Measurements from ENCODE around the gene MEGF10.
"Not testable (repeated sequence)": the region's sequence is repeated elsewhere in the genome, so short reads cannot be mapped to it uniquely, and the experiment has no call there.

Gene MEGF10

DNA sequence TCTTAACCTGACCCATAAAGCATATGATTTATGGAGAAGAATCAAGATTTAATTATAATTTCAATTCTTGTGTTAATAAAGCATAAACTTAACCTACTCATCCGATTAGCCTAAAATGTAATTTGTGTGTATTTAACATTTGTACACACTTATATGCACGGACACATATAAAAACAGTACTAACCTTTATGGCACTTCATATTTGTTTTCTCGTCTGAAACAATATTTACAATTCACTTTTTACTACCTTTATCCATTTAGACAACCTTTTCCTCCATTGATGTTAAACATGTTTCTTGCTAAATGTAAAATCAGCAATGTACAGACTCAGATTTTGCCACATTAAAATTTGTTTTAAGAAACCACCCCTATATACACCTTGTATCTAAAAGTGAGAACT is 22.8 kb downstream of the MEGF10 start:
- no peaks in the 10 kb centered on the region for H3K36me3 ChIP-seq (ENCODE audit: insufficient read depth, low read length)
- WGBS: 96% methylated on average over 2 of the region's 3 CpGs
- H3K9me3 ChIP-seq (ENCODE audit: insufficient read depth, low read depth, low read length): no peaks in the 10 kb centered on the region
- H3K27ac ChIP-seq (ENCODE audit: low read depth, low read length): no peak overlapping the region
- H3K27me3 ChIP-seq (ENCODE audit: insufficient read depth, low read length): no peaks in the 10 kb centered on the region
- H3K9ac ChIP-seq (ENCODE audit: low read depth, low read length): no peak overlapping the region
- H3K4me3 ChIP-seq (ENCODE audit: low read length): no peak overlapping the region
- H3K4me1 ChIP-seq (ENCODE audit: insufficient read depth, low read length): peaks cover 15% of the 10 kb centered on the region; the same call in 1 of the 2 replicates

GRCh38 chr5:127313847-127314473 is 23.4 kb downstream of the MEGF10 start:
- Histone ChIP-seq H3K27ac (ENCODE audit: low read depth, low read length) (no peak overlapping the region), H3K4me3 (ENCODE audit: low read length) (no peak overlapping the region)
- 41% methylated on average over 7 of the region's 7 CpGs for WGBS

DNA sequence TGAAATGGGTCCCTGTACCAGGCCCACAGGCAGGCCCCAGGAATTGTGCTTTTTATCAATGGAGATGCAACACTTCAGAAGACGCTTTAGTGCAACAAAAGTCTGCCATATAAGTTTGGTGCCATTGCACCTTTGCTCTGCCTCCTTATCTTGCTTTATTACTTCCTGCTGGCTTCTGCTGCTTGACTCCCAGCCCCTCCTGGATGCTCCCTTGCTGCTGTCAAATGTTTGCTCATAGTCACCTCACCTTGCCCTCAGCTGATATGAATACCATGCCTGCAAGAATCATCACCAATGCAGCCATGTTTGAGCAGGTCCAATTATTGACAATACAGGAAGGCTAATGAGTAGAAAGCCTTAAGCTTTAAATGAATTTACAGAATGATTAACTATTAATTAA is 25.4 kb downstream of the MEGF10 start:
- 93% methylated on average over 1 of the region's 1 CpG for WGBS

More at GRCh38 chr5:127313847-127314473, 23.4 kb downstream of the MEGF10 start:
- H3K27me3 ChIP-seq (ENCODE audit: insufficient read depth, low read length): no peaks in the 10 kb centered on the region
- H3K9ac ChIP-seq (ENCODE audit: low read depth, low read length): no peak overlapping the region
- peaks cover 15% of the 10 kb centered on the region; the same call in 1 of the 2 replicates for H3K4me1 ChIP-seq (ENCODE audit: insufficient read depth, low read length)
- no peaks in the 10 kb centered on the region for H3K36me3 ChIP-seq (ENCODE audit: insufficient read depth, low read length)
- H3K9me3 ChIP-seq (ENCODE audit: insufficient read depth, low read depth, low read length): no peaks in the 10 kb centered on the region

GRCh38 chr5:127317385-127317784 is 26.8 kb downstream of the MEGF10 start:
- not testable (repeated sequence) for H3K9ac ChIP-seq (ENCODE audit: low read depth, low read length); H3K4me3 ChIP-seq (ENCODE audit: low read length); H3K27ac ChIP-seq (ENCODE audit: low read depth, low read length); H3K36me3 ChIP-seq (ENCODE audit: insufficient read depth, low read length); H3K27me3 ChIP-seq (ENCODE audit: insufficient read depth, low read length); H3K9me3 ChIP-seq (ENCODE audit: insufficient read depth, low read depth, low read length)
- peaks cover 27% of the 10 kb centered on the region for H3K4me1 ChIP-seq (ENCODE audit: insufficient read depth, low read length)
- 100% methylated on average over 3 of the region's 3 CpGs for WGBS

More for the DNA sequence above, 25.4 kb downstream of the MEGF10 start:
- Histone ChIP-seq H3K9me3 (ENCODE audit: insufficient read depth, low read depth, low read length) (no peaks in the 10 kb centered on the region), H3K9ac (ENCODE audit: low read depth, low read length) (no peak overlapping the region), H3K36me3 (ENCODE audit: insufficient read depth, low read length) (no peaks in the 10 kb centered on the region), H3K27me3 (ENCODE audit: insufficient read depth, low read length) (no peaks in the 10 kb centered on the region), H3K4me1 (ENCODE audit: insufficient read depth, low read length) (peaks cover 27% of the 10 kb centered on the region), H3K4me3 (ENCODE audit: low read length) (no peak overlapping the region), H3K27ac (ENCODE audit: low read depth, low read length) (no peak overlapping the region)

- no peaks in the 10 kb centered on the region for H3K27me3 ChIP-seq (ENCODE audit: insufficient read depth, low read length)
- H3K36me3 ChIP-seq (ENCODE audit: insufficient read depth, low read length): no peaks in the 10 kb centered on the region
- no peaks in the 10 kb centered on the region for H3K9me3 ChIP-seq (ENCODE audit: insufficient read depth, low read depth, low read length)
- H3K9ac ChIP-seq (ENCODE audit: low read depth, low read length): no peak overlapping the region
- no peak overlapping the region for H3K4me3 ChIP-seq (ENCODE audit: low read length)
- 54% methylated on average over 5 of the region's 5 CpGs for WGBS
- peaks cover 33% of the 10 kb centered on the region for H3K4me1 ChIP-seq (ENCODE audit: insufficient read depth, low read length)
- H3K27ac ChIP-seq (ENCODE audit: low read depth, low read length): peak overlapping the region; percentile 27; the same call in 1 of the 2 replicates
Observed at GRCh38 chr5:127320032-127320965, 29.7 kb downstream of the MEGF10 start.

DNA sequence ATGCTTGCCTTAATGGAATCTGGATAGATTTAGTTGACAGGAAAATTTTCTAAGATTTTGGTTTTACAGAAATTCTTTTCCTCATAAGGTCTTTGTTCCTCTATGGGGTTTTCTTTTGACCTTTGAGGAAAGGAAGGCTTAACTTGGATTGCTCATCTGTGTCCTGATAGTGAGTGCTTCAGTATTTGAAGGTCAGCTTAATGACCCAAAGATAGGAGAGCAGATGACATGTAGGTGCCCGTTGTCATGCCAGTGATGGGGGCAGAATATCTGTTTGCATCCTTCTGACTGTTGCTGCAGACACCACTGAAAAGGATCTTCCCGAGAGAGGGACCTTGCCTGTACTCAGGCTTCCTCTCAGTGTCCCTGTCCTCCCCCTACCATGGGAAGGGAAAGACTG is 30.9 kb downstream of the MEGF10 start:
- H3K9ac ChIP-seq (ENCODE audit: low read depth, low read length): no peak overlapping the region
- no peak overlapping the region for H3K27ac ChIP-seq (ENCODE audit: low read depth, low read length)

GRCh38 chr5:127322403-127322802 is 31.8 kb downstream of the MEGF10 start:
- H3K4me3 ChIP-seq (ENCODE audit: low read length): no peak overlapping the region
- WGBS: 63% methylated on average over 1 of the region's 1 CpG
- no peaks in the 10 kb centered on the region for H3K36me3 ChIP-seq (ENCODE audit: insufficient read depth, low read length)
- no peaks in the 10 kb centered on the region for H3K9me3 ChIP-seq (ENCODE audit: insufficient read depth, low read depth, low read length)
- no peaks in the 10 kb centered on the region for H3K27me3 ChIP-seq (ENCODE audit: insufficient read depth, low read length)
- no peak overlapping the region for H3K9ac ChIP-seq (ENCODE audit: low read depth, low read length)
- H3K27ac ChIP-seq (ENCODE audit: low read depth, low read length): 0 out of 2 replicates have a peak overlapping the region, but pooled peaks have one; percentile 24
- H3K4me1 ChIP-seq (ENCODE audit: insufficient read depth, low read length): peaks cover 47% of the 10 kb centered on the region

More for the DNA sequence above, 30.9 kb downstream of the MEGF10 start:
- H3K4me1 ChIP-seq (ENCODE audit: insufficient read depth, low read length): peaks cover 38% of the 10 kb centered on the region
- H3K27me3 ChIP-seq (ENCODE audit: insufficient read depth, low read length): no peaks in the 10 kb centered on the region
- no peaks in the 10 kb centered on the region for H3K9me3 ChIP-seq (ENCODE audit: insufficient read depth, low read depth, low read length)
- no peak overlapping the region for H3K4me3 ChIP-seq (ENCODE audit: low read length)
- WGBS: 93% methylated on average over 2 of the region's 2 CpGs
- no peaks in the 10 kb centered on the region for H3K36me3 ChIP-seq (ENCODE audit: insufficient read depth, low read length)

DNA sequence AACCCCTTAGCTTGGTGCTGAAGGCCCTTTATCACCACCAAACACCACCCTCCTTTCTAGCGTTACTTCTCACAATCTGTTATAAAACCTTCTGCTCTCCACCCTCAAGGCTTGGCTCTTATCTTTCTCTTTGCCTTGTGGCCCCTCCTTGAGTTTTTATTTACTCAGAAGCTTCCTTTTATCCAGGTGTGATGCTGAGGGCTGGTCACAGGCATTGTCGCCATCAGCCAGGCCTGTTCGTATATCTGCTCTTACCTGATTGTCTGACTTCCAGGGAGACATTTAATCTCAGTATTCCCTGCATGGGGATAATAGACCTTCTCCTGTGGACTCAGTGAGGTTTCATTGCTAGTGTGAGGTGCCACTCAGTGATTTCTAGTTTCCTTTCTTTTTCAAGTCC is 34.2 kb downstream of the MEGF10 start:
- 87% methylated on average over 3 of the region's 3 CpGs for WGBS
- Histone ChIP-seq H3K4me1 (ENCODE audit: insufficient read depth, low read length) (peaks cover 56% of the 10 kb centered on the region), H3K9me3 (ENCODE audit: insufficient read depth, low read depth, low read length) (no peaks in the 10 kb centered on the region), H3K4me3 (ENCODE audit: low read length) (no peak overlapping the region), H3K36me3 (ENCODE audit: insufficient read depth, low read length) (no peaks in the 10 kb centered on the region), H3K9ac (ENCODE audit: low read depth, low read length) (no peak overlapping the region), H3K27me3 (ENCODE audit: insufficient read depth, low read length) (no peaks in the 10 kb centered on the region), H3K27ac (ENCODE audit: low read depth, low read length) (no peak overlapping the region)

DNA sequence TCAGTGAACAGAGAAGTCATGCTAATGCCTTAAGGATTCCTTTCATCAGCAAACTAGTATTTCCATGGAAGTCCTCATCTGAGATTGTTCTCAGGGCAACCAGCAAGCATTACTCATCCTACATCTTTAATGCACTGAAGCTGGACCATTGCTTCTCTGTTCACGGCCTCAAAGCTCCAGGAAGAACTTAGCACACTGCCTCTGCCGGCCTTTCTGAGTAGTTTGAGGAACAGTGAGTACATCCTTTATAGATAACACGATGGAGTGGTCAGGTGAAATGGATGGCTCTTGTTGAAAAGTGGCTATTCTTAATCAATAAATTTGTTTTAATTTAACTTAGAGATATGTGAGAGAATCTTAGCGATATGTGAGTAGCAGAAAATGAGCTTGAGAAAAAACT is 35.8 kb downstream of the MEGF10 start:
- 81% methylated on average over 4 of the region's 4 CpGs for WGBS
- peaks cover 54% of the 10 kb centered on the region for H3K4me1 ChIP-seq (ENCODE audit: insufficient read depth, low read length)
- no peak overlapping the region for H3K9ac ChIP-seq (ENCODE audit: low read depth, low read length)
- H3K27ac ChIP-seq (ENCODE audit: low read depth, low read length): no peak overlapping the region
- H3K36me3 ChIP-seq (ENCODE audit: insufficient read depth, low read length): no peaks in the 10 kb centered on the region
- no peaks in the 10 kb centered on the region for H3K27me3 ChIP-seq (ENCODE audit: insufficient read depth, low read length)
- H3K9me3 ChIP-seq (ENCODE audit: insufficient read depth, low read depth, low read length): no peaks in the 10 kb centered on the region
- no peak overlapping the region for H3K4me3 ChIP-seq (ENCODE audit: low read length)

DNA sequence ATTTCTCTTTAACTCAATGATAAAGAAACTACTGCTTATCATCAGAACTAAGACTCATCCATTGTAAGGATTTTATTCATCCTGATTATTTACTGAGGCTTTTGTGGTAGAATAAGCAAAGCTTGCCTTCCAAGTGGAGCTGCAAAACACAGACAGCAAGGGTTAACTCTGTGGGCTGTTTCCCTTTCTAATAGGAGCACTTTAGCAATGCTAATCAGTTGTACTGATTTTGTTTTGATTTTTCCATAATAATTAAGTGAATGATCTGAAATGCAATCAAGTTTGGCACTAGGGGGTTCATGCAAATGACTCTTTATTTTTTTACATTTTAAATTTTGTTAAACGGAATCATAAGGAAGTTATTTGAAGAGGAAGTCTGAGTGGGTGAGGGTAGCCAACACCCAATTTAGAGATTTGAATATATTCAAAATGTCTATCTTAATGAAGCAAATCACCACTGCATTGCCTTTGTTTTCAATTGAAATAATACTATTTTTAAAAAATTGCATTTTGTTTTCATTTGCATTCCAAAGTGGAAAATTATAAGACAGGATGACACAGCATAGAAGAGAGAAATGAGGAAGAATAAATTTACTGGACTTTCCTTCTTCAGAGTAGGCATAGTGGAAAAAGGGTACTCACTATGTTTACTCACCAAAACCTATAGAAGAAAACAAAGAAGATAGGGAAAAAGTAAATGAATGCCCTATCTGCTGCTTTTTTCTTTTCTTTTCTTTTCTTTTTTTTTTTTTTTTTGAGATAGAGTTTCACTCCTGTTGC is 36.6 kb downstream of the MEGF10 start:
- no CpG with 5 or more reads among the region's 1 CpG for WGBS

GRCh38 chr5:127330116-127330515 is 39.5 kb downstream of the MEGF10 start:
- peaks cover 60% of the 10 kb centered on the region for H3K4me1 ChIP-seq (ENCODE audit: insufficient read depth, low read length)
- H3K36me3 ChIP-seq (ENCODE audit: insufficient read depth, low read length): no peaks in the 10 kb centered on the region
- WGBS: 75% methylated on average over 3 of the region's 3 CpGs
- no peak overlapping the region for H3K4me3 ChIP-seq (ENCODE audit: low read length)
- H3K27me3 ChIP-seq (ENCODE audit: insufficient read depth, low read length): no peaks in the 10 kb centered on the region
- H3K9ac ChIP-seq (ENCODE audit: low read depth, low read length): no peak overlapping the region
- no peak overlapping the region for H3K27ac ChIP-seq (ENCODE audit: low read depth, low read length)
- H3K9me3 ChIP-seq (ENCODE audit: insufficient read depth, low read depth, low read length): no peaks in the 10 kb centered on the region

More for the DNA sequence above, 36.6 kb downstream of the MEGF10 start:
- H3K4me3 ChIP-seq (ENCODE audit: low read length): no peak overlapping the region
- H3K36me3 ChIP-seq (ENCODE audit: insufficient read depth, low read length): no peaks in the 10 kb centered on the region
- no peaks in the 10 kb centered on the region for H3K9me3 ChIP-seq (ENCODE audit: insufficient read depth, low read depth, low read length)
- H3K9ac ChIP-seq (ENCODE audit: low read depth, low read length): no peak overlapping the region
- H3K27ac ChIP-seq (ENCODE audit: low read depth, low read length): no peak overlapping the region; the same call in 1 of the 2 replicates
- H3K4me1 ChIP-seq (ENCODE audit: insufficient read depth, low read length): peaks cover 53% of the 10 kb centered on the region
- no peaks in the 10 kb centered on the region for H3K27me3 ChIP-seq (ENCODE audit: insufficient read depth, low read length)
